ENCODE data around the gene MACROD1.

Gene MACROD1, protein sequence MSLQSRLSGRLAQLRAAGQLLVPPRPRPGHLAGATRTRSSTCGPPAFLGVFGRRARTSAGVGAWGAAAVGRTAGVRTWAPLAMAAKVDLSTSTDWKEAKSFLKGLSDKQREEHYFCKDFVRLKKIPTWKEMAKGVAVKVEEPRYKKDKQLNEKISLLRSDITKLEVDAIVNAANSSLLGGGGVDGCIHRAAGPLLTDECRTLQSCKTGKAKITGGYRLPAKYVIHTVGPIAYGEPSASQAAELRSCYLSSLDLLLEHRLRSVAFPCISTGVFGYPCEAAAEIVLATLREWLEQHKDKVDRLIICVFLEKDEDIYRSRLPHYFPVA

DNA sequence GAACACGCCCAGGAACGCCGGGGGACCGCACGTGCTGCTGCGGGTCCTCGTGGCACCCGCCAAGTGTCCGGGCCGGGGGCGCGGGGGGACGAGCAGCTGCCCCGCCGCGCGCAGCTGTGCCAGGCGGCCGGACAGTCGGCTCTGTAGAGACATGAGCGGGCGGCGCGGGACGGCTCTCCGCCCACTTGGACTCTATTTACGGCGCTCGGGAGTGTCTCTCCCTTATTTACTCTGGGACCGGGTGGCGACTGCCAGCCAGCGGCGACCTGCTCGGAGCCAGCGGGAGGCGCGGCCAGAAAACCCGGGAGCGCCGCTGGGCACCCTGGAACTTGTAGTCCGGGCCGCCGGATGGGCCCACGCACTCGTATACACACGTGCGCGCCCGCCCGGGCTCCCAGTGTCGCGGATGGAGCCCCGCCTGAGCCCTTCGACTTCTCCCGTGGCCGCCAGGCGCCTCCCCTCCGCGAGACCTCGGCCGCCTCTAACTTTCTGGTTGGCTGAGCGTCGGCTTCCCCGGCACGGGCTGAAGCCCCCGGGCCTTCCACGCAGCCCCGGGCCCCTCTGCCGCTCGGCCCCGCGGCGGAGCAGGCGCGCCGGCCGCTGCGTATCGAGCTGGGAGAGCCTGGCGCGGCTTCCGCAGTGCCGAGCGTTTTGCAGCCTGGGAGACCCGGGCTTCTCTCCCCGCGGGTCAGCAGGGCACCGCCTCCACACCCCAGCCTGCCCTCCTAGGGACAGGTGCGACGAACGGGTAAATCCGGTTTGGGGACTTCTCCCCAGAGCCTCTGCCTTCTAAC is at the start of gene MACROD1:
TSS of gene MACROD1 (minus strand) at position 272 of the 794 bp plus-strand sequence. CDS start at position 153, 119 bp downstream.
- H3K4me3 ChIP-seq (replicated peaks in 1 of 2; ENCODE audit: low read depth in 2 of 2, low read length in 2 of 2), result peak within 1 kb of the TSS; percentile 64 to 65
- TF ChIP-seq, protein P1, sequence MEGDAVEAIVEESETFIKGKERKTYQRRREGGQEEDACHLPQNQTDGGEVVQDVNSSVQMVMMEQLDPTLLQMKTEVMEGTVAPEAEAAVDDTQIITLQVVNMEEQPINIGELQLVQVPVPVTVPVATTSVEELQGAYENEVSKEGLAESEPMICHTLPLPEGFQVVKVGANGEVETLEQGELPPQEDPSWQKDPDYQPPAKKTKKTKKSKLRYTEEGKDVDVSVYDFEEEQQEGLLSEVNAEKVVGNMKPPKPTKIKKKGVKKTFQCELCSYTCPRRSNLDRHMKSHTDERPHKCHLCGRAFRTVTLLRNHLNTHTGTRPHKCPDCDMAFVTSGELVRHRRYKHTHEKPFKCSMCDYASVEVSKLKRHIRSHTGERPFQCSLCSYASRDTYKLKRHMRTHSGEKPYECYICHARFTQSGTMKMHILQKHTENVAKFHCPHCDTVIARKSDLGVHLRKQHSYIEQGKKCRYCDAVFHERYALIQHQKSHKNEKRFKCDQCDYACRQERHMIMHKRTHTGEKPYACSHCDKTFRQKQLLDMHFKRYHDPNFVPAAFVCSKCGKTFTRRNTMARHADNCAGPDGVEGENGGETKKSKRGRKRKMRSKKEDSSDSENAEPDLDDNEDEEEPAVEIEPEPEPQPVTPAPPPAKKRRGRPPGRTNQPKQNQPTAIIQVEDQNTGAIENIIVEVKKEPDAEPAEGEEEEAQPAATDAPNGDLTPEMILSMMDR (IDR thresholded peaks at IDR 0.05; ENCODE audit: low read depth, low read length), result no peak
- peak; percentile 78 to 85 for DNase-seq (ENCODE audit: low read depth in 2 of 2)

DNA sequence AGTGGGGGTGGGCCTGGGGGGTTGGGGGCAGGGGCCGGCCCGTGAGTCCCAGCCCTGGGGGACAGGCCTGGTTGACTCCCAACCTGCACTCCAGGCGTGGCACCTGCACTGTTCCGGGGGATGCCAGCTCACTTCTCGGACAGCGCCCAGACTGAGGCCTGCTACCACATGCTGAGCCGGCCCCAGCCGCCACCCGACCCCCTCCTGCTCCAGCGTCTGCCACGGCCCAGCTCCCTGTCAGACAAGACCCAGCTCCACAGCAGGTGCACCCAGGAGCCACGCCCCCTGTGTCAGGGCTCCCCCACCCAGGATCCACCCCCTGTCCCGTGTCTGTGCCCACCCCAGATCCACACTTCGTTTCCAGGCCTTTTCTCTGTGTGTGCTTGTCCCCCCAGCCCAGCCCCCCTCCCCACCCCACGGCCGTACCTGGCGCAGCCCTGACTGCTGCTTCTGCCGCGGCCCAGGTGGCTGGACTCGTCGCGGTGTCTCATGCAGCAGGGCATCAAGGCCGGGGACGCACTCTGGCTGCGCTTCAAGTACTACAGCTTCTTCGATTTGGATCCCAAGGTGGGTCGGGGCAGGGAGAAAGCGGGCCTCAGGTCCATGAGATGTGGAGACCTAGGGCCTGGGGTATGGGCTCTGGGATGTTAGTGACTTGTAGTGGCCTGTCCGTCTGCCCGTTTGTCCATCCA is 45.4 kb upstream of the MACROD1 start:
- TF ChIP-seq, protein P1 (IDR thresholded peaks at IDR 0.05; ENCODE audit: low read depth, low read length), result no peak
- DNase-seq (ENCODE audit: low read depth in 2 of 2), result no peak
- H3K4me3 ChIP-seq (replicated peaks in 1 of 2; ENCODE audit: low read depth in 2 of 2, low read length in 2 of 2), result no peak overlapping the region

DNA sequence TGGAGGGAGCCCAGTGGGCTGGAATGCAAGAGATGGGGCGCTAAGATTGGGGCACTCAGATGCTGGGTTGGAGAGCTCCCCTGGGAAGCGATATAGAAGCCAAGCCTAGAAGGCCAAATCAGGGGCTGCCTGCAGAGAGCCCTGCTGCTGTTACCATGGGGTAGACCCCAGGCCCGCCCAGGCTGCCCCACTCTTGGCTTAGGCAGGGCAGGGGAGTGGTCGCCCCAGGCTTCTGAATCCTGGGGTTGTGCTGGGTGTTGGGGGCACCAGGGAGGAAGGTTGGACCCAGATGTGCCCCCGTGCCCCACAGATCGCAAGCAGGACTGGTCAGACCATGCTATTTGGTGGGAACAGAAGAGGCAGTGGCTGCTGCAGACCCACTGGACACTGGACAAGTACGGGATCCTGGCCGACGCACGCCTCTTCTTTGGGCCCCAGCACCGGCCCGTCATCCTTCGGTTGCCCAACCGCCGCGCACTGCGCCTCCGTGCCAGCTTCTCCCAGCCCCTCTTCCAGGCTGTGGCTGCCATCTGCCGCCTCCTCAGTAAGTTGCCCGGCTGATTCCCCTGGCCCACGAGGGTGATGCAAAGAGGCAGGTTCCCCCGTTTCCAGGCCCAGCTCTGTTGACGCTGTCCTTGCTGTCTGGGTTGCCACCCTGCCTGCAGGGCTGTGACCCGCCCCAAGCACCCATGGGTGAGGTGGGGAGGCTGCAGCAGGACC is 44.5 kb upstream of the MACROD1 start:
- no peak overlapping the region for H3K4me3 ChIP-seq (replicated peaks in 1 of 2; ENCODE audit: low read depth in 2 of 2, low read length in 2 of 2)
- TF ChIP-seq, protein P1 (IDR thresholded peaks at IDR 0.05; ENCODE audit: low read depth, low read length), result no peak
- no peak for DNase-seq (ENCODE audit: low read depth in 2 of 2)

DNA sequence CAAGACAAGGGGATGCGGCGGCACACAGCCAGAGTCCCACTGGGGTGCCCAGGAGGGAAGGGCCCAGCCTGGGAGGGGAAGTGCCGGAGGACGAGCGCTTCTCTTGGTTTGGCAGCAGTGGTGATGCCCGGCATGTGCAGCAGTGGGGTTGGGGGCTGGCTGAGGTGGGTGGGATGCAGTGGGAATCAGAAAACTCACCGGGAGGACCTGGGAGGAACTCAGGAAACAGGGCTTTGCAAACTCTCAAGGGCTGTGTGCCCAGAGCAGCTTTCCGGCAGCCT is 43.6 kb upstream of the MACROD1 start:
- no peak for DNase-seq (ENCODE audit: low read depth in 2 of 2)
- TF ChIP-seq, protein P1 (IDR thresholded peaks at IDR 0.05; ENCODE audit: low read depth, low read length), result no peak
- H3K4me3 ChIP-seq (replicated peaks in 1 of 2; ENCODE audit: low read depth in 2 of 2, low read length in 2 of 2), result no peak overlapping the region

DNA sequence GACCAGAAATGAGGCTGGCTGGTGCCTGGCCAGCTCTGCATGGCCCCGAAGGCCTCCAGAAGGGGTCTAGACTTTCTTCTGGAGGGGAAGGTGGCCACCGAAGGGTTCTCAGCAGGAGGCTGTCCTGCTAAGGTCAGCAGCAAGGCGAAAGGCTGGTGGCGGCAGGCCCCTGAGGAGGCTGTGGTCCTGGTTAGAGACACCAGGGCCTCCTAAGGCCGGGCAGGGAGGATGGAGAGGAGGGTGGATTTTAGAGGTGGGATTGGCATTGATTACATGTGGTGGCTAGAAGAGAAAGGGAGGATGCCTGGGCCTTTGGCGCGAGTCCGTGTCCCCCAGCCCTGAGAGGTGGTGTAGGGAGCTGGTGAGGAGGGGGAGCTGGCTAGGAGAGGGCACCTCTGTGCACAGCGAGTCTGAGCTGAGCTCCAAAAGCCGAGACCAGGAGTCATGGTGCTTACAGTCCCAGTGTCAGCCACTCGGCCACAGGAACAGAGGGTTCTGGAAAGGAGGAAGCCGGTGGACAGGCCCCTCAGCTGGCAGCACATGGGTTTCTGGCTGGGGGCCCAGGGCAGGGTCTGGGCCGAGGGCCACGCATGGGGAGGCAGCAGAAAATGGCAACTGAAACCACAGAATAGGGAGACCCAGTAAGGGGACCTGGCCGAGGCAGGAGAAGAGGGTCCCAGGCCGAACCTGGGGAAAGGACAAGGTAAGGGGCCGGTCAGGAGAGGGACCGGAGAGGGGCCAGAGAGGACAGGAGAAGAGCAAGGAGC is 43.1 kb upstream of the MACROD1 start:
- TF ChIP-seq, protein P1 (IDR thresholded peaks at IDR 0.05; ENCODE audit: low read depth, low read length), result no peak
- no peak for DNase-seq (ENCODE audit: low read depth in 2 of 2)
- no peak overlapping the region for H3K4me3 ChIP-seq (replicated peaks in 1 of 2; ENCODE audit: low read depth in 2 of 2, low read length in 2 of 2)
